HepG2 (cell line): ENCODE results near the gene FBXO24. TPM values are rescaled to one million over a fixed set of nuclear protein-coding genes. Genes with fewer than 3 reads are reported as not detected.

Source experiments
- ATAC-seq: fragments of 200-7000 bp; cut with Tn5 transposase; 3 replicates; pipeline ENCODE4 v1.9.1; 2020; ENCODE audit warnings: mild to moderate bottlenecking, moderate library complexity
- BruUV-seq: library from RNA; stranded (reverse); fragments of 400-500 nt; replicated peaks from 2 replicates; lab custom pipeline; 2021; lab: Mats Ljungman, UMichigan
- CTCF ChIA-PET: fragments of 300-600 bp; formaldehyde crosslinking; extraction: SDS; loops from one replicate; lab custom pipeline; 2021; ENCODE audit warnings: low total read pairs, inconsistent platforms, low intra/inter-chr PET ratio; lab: Yijun Ruan, JAX
- POLR2A ChIA-PET: fragments of 350-600 bp; sonication (Branson Sonifier 250); formaldehyde crosslinking; loops from one replicate; lab custom pipeline; 2020; ENCODE audit warnings: antibody characterized with exemption, inconsistent platforms; lab: Yijun Ruan, JAX
- DNase-seq: peaks from one replicate; pipeline ENCODE4 v3.0.0-alpha.2; 2015; ENCODE audit warnings: low spot score
- FAIRE-seq: peaks from 3 replicates; lab custom pipeline; 2011; peaks lifted over from hg19 to GRCh38; lab: Jason Lieb, UNC
- H2AFZ ChIP-seq: one replicate; pipeline ENCODE4 v1.6.1; 2011; ENCODE audit warnings: low read length, inconsistent platforms
- H3K27ac ChIP-seq: fragments of 300-600 bp; 3 replicates; pipeline ENCODE4 v1.8.0; 2011; ENCODE audit warnings: mixed run types, mild to moderate bottlenecking, mixed read lengths, low read length, inconsistent platforms; ENCODE audit not compliant: insufficient read depth; ENCODE audit errors: extremely low read length
- H3K27me3 ChIP-seq, 2 experiments: fragments of 200-600 bp in 1 of 2; 2 replicates in 1 of 2; 3 replicates in 1 of 2; pipeline versions ENCODE4 v1.6.0 to v1.8.0; 2011; ENCODE audit warnings: low read length in 2 of 2, mild to moderate bottlenecking in 2 of 2, moderate library complexity in 2 of 2, inconsistent platforms in 1 of 2; ENCODE audit not compliant: insufficient read depth in 2 of 2, control insufficient read depth in 1 of 2
- H3K36me3 ChIP-seq, 2 experiments: fragments of 200-600 bp in 1 of 2; replicated peaks in 1 of 2; 2 replicates in 1 of 2; 3 replicates in 1 of 2; pipeline versions ENCODE4 v1.5.1 to v1.8.0; 2011; ENCODE audit warnings: low read length in 2 of 2, inconsistent platforms in 1 of 2; ENCODE audit not compliant: insufficient read depth in 2 of 2, control insufficient read depth in 1 of 2
- H3K4me1 ChIP-seq: 2 replicates; pipeline ENCODE4 v1.5.1; 2012; ENCODE audit warnings: low read length, inconsistent platforms; ENCODE audit not compliant: insufficient read depth
- H3K4me2 ChIP-seq: 2 replicates; pipeline ENCODE4 v1.6.0; 2011; ENCODE audit warnings: low read depth, low read length, inconsistent platforms
- H3K4me3 ChIP-seq, 3 experiments: fragments of 200-600 bp in 1 of 3; sonication (generic), shearing (Covaris generic) in 1 of 3; replicated peaks in 1 of 3; 2 replicates each; pipeline ENCODE4 v1.5.1; 2011 to 2016; ENCODE audit warnings: low read length in 3 of 3, inconsistent platforms in 2 of 3, low read depth in 2 of 3, mild to moderate bottlenecking in 2 of 3, control low read depth in 1 of 3, mixed read lengths in 1 of 3; ENCODE audit not compliant: insufficient read depth in 1 of 3
- H3K79me2 ChIP-seq: one replicate; pipeline ENCODE4 v1.6.1; 2011; ENCODE audit warnings: low read length, inconsistent platforms; ENCODE audit not compliant: insufficient read depth
- H3K9ac ChIP-seq: 2 replicates; pipeline ENCODE4 v1.6.0; 2011; ENCODE audit warnings: mild to moderate bottlenecking, low read depth, low read length, inconsistent platforms; ENCODE audit not compliant: insufficient read depth
- H3K9me3 ChIP-seq: 2 replicates; pipeline ENCODE4 v1.5.1; 2012; ENCODE audit warnings: mild to moderate bottlenecking, low read length
- H4K20me1 ChIP-seq: 2 replicates; pipeline ENCODE4 v1.6.0; 2011; ENCODE audit warnings: inconsistent platforms, mild to moderate bottlenecking, low read length, moderate library complexity; ENCODE audit not compliant: insufficient read depth
- AGO1 ChIP-seq: fragments of 200-400 bp; formaldehyde crosslinking; IDR thresholded peaks from 2 replicates; pipeline ENCODE4 v1.6.1; 2017; ENCODE audit warnings: mild to moderate bottlenecking, low read depth, low read length, moderate library complexity; ENCODE audit not compliant: poor library complexity, severe bottlenecking
- DNMT3B ChIP-seq: conservative IDR thresholded peaks from 2 replicates; pipeline ENCODE4 v1.6.1; 2016; ENCODE audit warnings: missing biosample characterization, control low read depth
- WGBS: methylation state at CpG from one replicate; pipeline ENCODE4 v1.1.6; 2017; ENCODE audit warnings: low lambda C conversion rate; 5-methylcytosine and 5-hydroxymethylcytosine counted together
- in situ Hi-C: cut with HindIII; loops from 2 replicates; pipeline ENCODE4 v1.10.0; 2017; ENCODE audit warnings: low pct_unique_long_range_greater_than_20kb; ENCODE audit not compliant: extremely low pct_ligation_motif_present
- intact Hi-C: fragments of 100-400 bp; cut with micrococcal nuclease; formaldehyde crosslinking; loops from one replicate; pipeline ENCODE4 v1.10.0; 2022; ENCODE audit not compliant: unreplicated experiment
- polyA plus RNA-seq, 8 experiments: library from polyadenylated mRNA; depleted of rRNA in 3 of 8; stranded (reverse) in 7 of 8; unstranded in 1 of 8; fragments of >200 nt; fragmentation: Illumina TruSeq in 4 of 8; extraction: Trizol in 4 of 8; gene quantifications; 2 replicates each; pipeline versions ENCODE4 v1.2.1 to v1.2.3, GENCODE V29; 2011 to 2016; ENCODE audit warnings: low read depth in 4 of 8, missing spikeins in 1 of 8, mixed read lengths in 1 of 8; ENCODE audit not compliant: insufficient read depth in 1 of 8
- total RNA-seq, 5 experiments: library from RNA; depleted of rRNA; stranded (reverse); fragments of >200 nt; fragmentation: Illumina TruSeq; extraction: Trizol; gene quantifications; 2 replicates each; pipeline ENCODE4 v1.2.3, GENCODE V29; 2016; ENCODE audit warnings: low read depth in 1 of 5
- TF ChIP-seq, protein P1 (sequence below), 2 experiments: sonication (generic) in 1 of 2; formaldehyde crosslinking in 1 of 2; IDR thresholded peaks; 2 replicates each; pipeline versions ENCODE4 v1.5.1 to v1.6.1; 2011 to 2020; ENCODE audit warnings: borderline replicate concordance in 1 of 2, low read depth in 1 of 2, low read length in 1 of 2, mild to moderate bottlenecking in 1 of 2, missing genetic modification reagents in 1 of 2, moderate library complexity in 1 of 2

FBXO24 gene
- total and polyA plus RNA-seq, 2 of the 13 experiments (the other 11 are each of a cell fraction or from before 2014, with no cell fraction given): 0.20 to 0.55 TPM

DNA sequence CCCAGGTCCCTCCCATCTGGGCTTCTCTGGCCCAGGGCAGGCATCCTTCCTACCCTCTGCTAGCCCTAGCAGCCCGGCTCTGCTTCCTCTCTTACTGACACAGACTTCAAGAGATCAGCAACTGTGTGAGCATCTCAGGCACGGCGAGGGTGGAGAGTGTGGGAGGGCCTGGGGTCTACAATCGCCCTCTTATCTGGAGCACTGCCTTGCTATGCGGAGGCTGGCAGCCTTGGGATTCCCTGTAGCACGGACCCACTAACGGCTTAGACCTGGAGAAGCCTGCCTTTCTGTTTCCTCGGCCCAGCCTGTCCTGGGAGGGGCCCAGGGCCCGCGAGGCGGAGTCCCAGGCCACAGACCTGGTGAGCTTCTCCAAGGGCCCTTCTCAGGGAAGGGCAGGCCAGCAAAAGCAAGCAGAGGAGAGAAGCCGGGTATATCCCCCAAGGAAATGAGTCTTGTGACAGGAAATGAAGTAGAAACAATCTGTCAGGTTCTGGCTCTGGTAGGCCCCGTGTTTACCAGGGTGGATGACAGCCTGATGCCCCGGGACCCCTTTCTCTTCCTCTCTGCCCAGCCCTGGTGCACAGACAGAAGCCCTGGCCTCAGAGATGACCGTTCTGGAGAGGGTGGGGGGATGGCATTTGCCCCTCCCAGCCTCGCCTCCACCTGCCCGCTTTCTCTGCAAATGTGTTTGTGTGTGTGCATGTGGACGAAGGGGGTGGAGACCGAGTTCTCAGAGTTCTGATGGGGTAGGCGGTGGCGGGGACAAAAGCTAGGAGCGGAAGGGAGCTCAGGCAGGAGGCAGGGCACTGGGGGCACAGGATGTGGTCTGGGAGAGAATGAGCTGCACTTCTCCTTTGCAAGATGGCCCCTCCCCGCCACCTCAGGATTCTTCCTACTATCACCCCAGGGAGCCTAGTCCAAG lies 2.7 kb upstream of the FBXO24 start:
- peaks cover 27% of the 10 kb centered on the region for H3K4me1 ChIP-seq
- CTCF ChIA-PET: no interaction called here
- H3K79me2 ChIP-seq: peaks cover 6% of the 10 kb centered on the region
- POLR2A ChIA-PET: interaction anchor here (3.5 to 4.1 kb wide), 2 partner anchors 12 to 15 kb away, joined by 33 to 73 read pairs; no protein-coding TSS in a partner anchor
- no peak overlapping the region for H3K9ac ChIP-seq
- H3K36me3 ChIP-seq: peaks cover 10 to 18% of the 10 kb centered on the region in 2 experiments; a peak in 4 of 5 replicates
- ATAC-seq: no peak
- H3K9me3 ChIP-seq: no peaks in the 10 kb centered on the region
- H3K27me3 ChIP-seq: no peaks in the 10 kb centered on the region; a peak in 1 of 5 replicates
- H4K20me1 ChIP-seq: peaks cover 8% of the 10 kb centered on the region; the same call in 1 of the 2 replicates
- 92% methylated on average over 21 of the region's 23 CpGs for WGBS
- no peak overlapping the region for H3K4me3 ChIP-seq
- intact Hi-C loops: no loop called here
- no peak for DNase-seq
- H3K4me2 ChIP-seq: no peak overlapping the region; the same call in 1 of the 2 replicates
- BruUV-seq: TSS peak; percentile 31
- TF ChIP-seq DNMT3B (CRISPR knock-in tag): no peak
- TF ChIP-seq, protein P1, sequence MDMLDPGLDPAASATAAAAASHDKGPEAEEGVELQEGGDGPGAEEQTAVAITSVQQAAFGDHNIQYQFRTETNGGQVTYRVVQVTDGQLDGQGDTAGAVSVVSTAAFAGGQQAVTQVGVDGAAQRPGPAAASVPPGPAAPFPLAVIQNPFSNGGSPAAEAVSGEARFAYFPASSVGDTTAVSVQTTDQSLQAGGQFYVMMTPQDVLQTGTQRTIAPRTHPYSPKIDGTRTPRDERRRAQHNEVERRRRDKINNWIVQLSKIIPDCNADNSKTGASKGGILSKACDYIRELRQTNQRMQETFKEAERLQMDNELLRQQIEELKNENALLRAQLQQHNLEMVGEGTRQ (IDR thresholded peaks at IDR 0.05; ENCODE audit: low read depth, low read length): no peak
- TF ChIP-seq, protein P1 (CRISPR knock-in tag; IDR thresholded peaks at IDR 0.05; ENCODE audit: borderline replicate concordance): no peak
- peak; percentile 89 for TF ChIP-seq AGO1
- no peak overlapping the region for H2AFZ ChIP-seq
- in situ Hi-C loops: no loop called here
- H3K27ac ChIP-seq: no peak overlapping the region
- no peak for FAIRE-seq
